H1 (cell line): ENCODE measurements around the gene BPHL. TPM values are rescaled to one million over a fixed set of nuclear protein-coding genes. Genes with fewer than 3 reads are reported as not detected.

Source experiments
- CBX5 ChIP-seq: fragments of 300-800, 300-1000 bp; sonication (generic); IDR thresholded peaks from 2 replicates; pipeline ENCODE4 v1.7.1; 2016; ENCODE audit warnings: antibody characterized with exemption, low read length, low read depth
- CHD2 ChIP-seq: IDR thresholded peaks from 2 replicates; pipeline ENCODE4 v1.6.1; 2012; ENCODE audit warnings: low read length, improper control_type of control experiment
- CREB1 ChIP-seq: IDR thresholded peaks from 2 replicates; pipeline ENCODE4 v1.6.1; 2012; ENCODE audit warnings: inconsistent platforms
- FOSL1 ChIP-seq: IDR thresholded peaks from 2 replicates; pipeline ENCODE4 v1.6.1; 2011; ENCODE audit warnings: mild to moderate bottlenecking, low read depth, low read length, moderate library complexity; ENCODE audit not compliant: insufficient read depth
- HDAC6 ChIP-seq: IDR thresholded peaks from one replicate; pipeline ENCODE4 v1.7.1; 2012; ENCODE audit warnings: low read depth, mild to moderate bottlenecking, inconsistent platforms, low read length, moderate library complexity
- NANOG ChIP-seq: IDR thresholded peaks from 2 replicates; pipeline ENCODE4 v1.6.1; 2011; ENCODE audit warnings: low read length, low read depth, mild to moderate bottlenecking, inconsistent platforms; ENCODE audit not compliant: insufficient read depth, poor library complexity, severe bottlenecking
- RNF2 ChIP-seq: fragments of 200-900, 300-1000 bp; sonication (generic); IDR thresholded peaks from 2 replicates; pipeline ENCODE4 v1.7.1; 2016; ENCODE audit warnings: borderline replicate concordance, low read depth, mild to moderate bottlenecking, antibody characterized with exemption, low read length; ENCODE audit not compliant: poor library complexity, severe bottlenecking; ENCODE audit errors: missing control alignments
- TCF12 ChIP-seq: IDR thresholded peaks from 2 replicates; pipeline ENCODE4 v1.6.1; 2011; ENCODE audit warnings: low read depth, mild to moderate bottlenecking, low read length
- TEAD4 ChIP-seq: IDR thresholded peaks from 2 replicates; pipeline ENCODE4 v1.6.1; 2012; ENCODE audit warnings: low read depth, low read length, inconsistent platforms, mixed read lengths
- polyA plus RNA-seq, 7 experiments: library from polyadenylated mRNA; depleted of rRNA in 3 of 7; stranded (reverse) in 5 of 7; unstranded in 2 of 7; fragments of >200 nt in 5 of 7; fragments of 200-250 nt in 2 of 7; gene quantifications; 1 replicate in 5 of 7; 2 replicates in 1 of 7; 4 replicates in 1 of 7; pipeline versions ENCODE4 v1.2.1 to v1.2.3, GENCODE V29; 2011 to 2013; ENCODE audit warnings: missing spikeins in 2 of 7, mixed read lengths in 2 of 7
- total RNA-seq: library from RNA; stranded (reverse); fragmentation: NEBNext Ultra II Directional; extraction: Animal tissue kit (Norgen Biotek cat#: 25700); gene quantifications from 2 replicates; pipeline ENCODE4 v1.2.1, GENCODE V29; 2021

Gene BPHL
- total and polyA plus RNA-seq, 2 of the 8 experiments (the other 6 are each of a cell fraction or from before 2014, with no cell fraction given) = 24.4 to 36.4 TPM

DNA sequence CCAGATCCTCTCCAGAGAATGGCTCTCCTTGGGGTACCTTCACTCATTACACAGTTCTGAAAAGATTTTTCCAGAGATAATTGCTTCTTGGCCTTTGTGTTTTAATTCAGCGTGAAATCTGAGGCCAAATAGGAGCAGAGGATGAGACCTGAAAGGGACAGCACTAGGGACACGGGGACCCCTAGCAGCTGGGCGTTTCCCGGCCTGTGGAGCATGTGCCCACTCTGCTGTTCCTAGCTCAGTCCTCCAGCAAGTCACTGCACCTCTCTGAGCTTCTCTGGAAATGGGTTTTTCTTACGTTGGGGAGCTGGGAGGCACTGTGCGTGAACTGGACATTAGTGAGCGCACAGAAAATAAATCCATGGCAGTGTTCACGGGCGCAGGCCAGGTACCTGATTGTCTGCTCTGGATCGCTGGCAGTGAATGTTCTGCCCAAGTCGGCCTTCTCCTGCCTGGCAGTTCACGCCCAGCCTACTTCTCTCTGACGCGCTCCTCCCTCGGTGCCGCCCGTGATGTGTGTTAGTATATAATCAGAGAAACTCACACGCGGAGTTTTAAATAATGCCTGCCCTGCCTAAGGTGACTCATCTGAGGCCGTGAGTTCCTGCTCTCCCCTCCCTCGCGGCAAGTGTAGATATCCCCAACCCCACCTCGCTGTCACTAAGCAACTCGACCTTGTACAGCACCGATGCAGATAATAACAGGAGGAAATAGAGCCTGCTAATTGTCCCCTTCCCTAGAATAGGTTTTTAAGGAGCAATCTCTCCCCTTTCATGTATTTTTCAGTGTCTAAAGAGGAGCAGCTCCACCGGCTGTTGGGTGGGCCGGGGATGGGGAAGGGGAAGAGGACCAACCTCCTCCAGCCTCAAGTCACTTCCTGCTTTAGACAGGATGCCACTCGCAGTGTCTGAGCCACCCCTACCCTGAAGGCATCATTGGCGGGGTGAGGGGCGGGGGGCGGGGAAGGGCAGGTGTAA lies 41.6 kb downstream of the BPHL start (continued):
- TF ChIP-seq FOSL1 = no peak
- no peak for TF ChIP-seq CREB1
- TF ChIP-seq TEAD4 = no peak
- no peak for TF ChIP-seq NANOG
- TF ChIP-seq CHD2 = no peak
- no peak for TF ChIP-seq RNF2
- TF ChIP-seq CBX5 = no peak
- no peak for TF ChIP-seq TCF12
- no peak for TF ChIP-seq HDAC6
